WTC11 (cell line): ENCODE results near the gene TNFRSF13B.

Source experiments
- CTCF ChIP-seq: fragments of 200-600 bp; IDR thresholded peaks from 2 replicates; pipeline ENCODE4 v1.8.0; 2022; ENCODE audit warnings: antibody characterized with exemption
- ESRRA ChIP-seq: sonication (generic); formaldehyde crosslinking; IDR thresholded peaks from 2 replicates; pipeline ENCODE4 v1.8.1; 2022; ENCODE audit warnings: mild to moderate bottlenecking, missing genetic modification reagents, borderline replicate concordance

DNA sequence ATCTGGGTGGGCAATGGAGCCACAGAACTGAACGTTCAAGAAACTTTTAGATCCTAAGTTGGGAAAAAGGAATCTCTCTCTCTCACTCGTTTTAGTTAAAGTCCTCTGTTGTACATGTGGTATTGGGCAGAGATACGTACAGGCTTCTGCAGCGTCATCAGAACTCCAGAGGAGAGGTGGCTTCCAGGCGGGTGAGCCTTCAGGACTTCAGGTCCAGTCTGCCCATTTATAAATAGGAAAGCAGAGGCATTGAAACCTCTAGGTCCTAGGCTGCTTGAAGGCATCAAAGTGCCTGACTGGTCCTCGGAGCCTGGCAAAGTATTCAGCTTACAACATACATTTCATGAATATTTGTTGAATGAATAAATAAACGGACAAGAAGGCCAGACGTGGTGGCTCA is 8.1 kb upstream of the TNFRSF13B start:
- TF ChIP-seq CTCF (no peak), ESRRA (CRISPR knock-in tag) (no peak)
